HG03571 (cell line): ENCODE data around the gene CAND2.
"Not testable (repeated sequence)": the region's sequence is repeated elsewhere in the genome, so short reads cannot be mapped to it uniquely, and the experiment has no call there.

ENCODE experiments used
- ATAC-seq: cut with Tn5 transposase; IDR thresholded peaks from one replicate; pipeline ENCODE4 v1.9.1; 2021; ENCODE audit not compliant: unreplicated experiment

CAND2 gene

GRCh38 chr3:12769761-12770160, 26.7 kb upstream of the CAND2 start:
- no peak for ATAC-seq

- ATAC-seq: no peak
Measured at GRCh38 chr3:12771236-12771635, 25.2 kb upstream of the CAND2 start.

- no peak for ATAC-seq
Measured at GRCh38 chr3:12772462-12772861, 24.0 kb upstream of the CAND2 start.

- no peak for ATAC-seq
Measured at GRCh38 chr3:12773030-12773709, 23.3 kb upstream of the CAND2 start.

GRCh38 chr3:12773710-12774086, 22.8 kb upstream of the CAND2 start:
- ATAC-seq: no peak

- ATAC-seq: no peak
Measured at GRCh38 chr3:12774619-12775018, 21.9 kb upstream of the CAND2 start.

- ATAC-seq: no peak
Measured at GRCh38 chr3:12775226-12775625, 21.3 kb upstream of the CAND2 start.

- ATAC-seq: not testable (repeated sequence)
Measured at GRCh38 chr3:12775970-12776369, 20.5 kb upstream of the CAND2 start.

- no peak for ATAC-seq
Measured at GRCh38 chr3:12777171-12777570, 19.3 kb upstream of the CAND2 start.

- ATAC-seq: no peak
Measured at GRCh38 chr3:12780751-12781150, 15.7 kb upstream of the CAND2 start.

- ATAC-seq: no peak
Measured at GRCh38 chr3:12782172-12782815, 14.2 kb upstream of the CAND2 start.

GRCh38 chr3:12785096-12785495, 11.4 kb upstream of the CAND2 start:
- no peak for ATAC-seq

- not testable (repeated sequence) for ATAC-seq
Measured at GRCh38 chr3:12787346-12787745, 9.1 kb upstream of the CAND2 start.

- ATAC-seq: not testable (repeated sequence)
Measured at GRCh38 chr3:12787967-12788690, 8.4 kb upstream of the CAND2 start.

- no peak for ATAC-seq
Measured at GRCh38 chr3:12791430-12791829, 5.0 kb upstream of the CAND2 start.

- ATAC-seq: no peak
Measured at GRCh38 chr3:12793701-12794100, 2.8 kb upstream of the CAND2 start.

- ATAC-seq: no peak
Measured at GRCh38 chr3:12797124-12797891, 828 bp downstream of the CAND2 start.

- ATAC-seq: no peak
Measured at GRCh38 chr3:12797892-12798558, 1.5 kb downstream of the CAND2 start.

GRCh38 chr3:12798559-12799179, 2.2 kb downstream of the CAND2 start:
- ATAC-seq: no peak
